ENCODE data around the gene PAFAH1B1.
"Not testable (repeated sequence)": the region's sequence is repeated elsewhere in the genome, so short reads cannot be mapped to it uniquely, and the experiment has no call there.

Gene PAFAH1B1

DNA sequence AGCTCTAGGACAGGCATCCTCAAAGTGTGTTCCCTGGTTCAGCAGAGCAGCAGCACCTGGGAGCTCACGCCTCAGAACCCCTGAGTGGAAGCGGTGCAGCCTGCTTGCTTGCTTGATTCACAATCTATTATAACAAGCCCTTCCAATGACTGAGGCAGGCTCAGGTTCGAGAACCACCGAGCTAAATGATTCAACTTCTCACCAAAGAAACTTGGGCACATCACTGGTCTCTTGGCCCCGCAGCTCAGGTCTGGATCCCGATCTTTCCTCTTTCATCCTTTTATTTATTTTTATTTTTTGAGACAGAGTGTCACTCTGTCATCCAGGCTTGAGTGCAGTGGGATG is 93.6 kb downstream of the PAFAH1B1 start:
- in situ Hi-C loops (cut with HindIII; ENCODE audit: low sequenced_read_pairs) = no loop called here

DNA sequence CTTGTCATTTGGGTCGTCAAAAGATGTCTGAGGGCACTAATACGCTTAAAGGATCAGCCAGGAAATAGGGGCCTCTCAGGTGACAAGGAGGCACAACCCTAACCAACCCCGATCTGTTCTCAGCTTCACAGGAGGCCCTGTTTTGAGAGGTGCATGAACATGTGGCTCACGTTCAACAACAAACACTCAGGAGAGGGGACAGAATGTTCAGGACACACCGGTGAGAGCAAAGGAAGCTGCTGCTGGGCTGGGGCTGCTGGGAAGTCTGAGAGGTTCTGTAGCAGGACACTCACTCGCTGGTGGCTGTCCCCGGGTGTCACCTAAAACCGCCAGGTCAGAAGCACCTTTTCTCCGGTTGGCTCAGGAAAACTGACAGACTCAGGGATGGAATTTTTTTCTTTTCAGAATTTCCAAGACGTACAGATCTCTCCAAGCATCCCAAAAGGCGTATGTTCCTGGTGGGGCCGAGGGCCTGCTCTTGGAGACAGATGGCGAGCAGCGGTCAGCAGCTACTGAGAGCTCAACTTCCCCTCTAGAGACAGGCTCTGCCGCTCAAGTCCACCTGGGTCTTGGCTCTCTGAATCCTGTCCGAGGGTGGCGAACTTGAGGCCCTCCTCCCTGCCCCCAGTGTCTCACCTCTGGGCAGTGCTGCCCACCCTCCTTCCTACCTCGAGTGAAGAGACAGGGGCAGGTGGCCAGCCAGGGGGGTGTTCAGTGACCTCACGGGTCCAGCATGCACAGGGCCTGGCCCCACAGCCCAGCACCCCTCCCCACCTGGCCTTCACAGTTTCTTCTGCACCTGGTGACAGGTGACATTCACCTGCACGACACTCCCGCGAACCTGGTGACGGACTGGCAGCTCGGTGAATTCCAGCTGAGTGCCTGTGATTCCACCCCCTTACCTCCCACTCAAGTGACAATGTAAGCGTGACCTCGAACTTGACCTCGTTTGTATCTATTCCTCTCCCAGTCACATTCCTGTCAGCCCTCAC is 95.2 kb downstream of the PAFAH1B1 start:
- in situ Hi-C loops (cut with HindIII; ENCODE audit: low sequenced_read_pairs) = no loop called here

DNA sequence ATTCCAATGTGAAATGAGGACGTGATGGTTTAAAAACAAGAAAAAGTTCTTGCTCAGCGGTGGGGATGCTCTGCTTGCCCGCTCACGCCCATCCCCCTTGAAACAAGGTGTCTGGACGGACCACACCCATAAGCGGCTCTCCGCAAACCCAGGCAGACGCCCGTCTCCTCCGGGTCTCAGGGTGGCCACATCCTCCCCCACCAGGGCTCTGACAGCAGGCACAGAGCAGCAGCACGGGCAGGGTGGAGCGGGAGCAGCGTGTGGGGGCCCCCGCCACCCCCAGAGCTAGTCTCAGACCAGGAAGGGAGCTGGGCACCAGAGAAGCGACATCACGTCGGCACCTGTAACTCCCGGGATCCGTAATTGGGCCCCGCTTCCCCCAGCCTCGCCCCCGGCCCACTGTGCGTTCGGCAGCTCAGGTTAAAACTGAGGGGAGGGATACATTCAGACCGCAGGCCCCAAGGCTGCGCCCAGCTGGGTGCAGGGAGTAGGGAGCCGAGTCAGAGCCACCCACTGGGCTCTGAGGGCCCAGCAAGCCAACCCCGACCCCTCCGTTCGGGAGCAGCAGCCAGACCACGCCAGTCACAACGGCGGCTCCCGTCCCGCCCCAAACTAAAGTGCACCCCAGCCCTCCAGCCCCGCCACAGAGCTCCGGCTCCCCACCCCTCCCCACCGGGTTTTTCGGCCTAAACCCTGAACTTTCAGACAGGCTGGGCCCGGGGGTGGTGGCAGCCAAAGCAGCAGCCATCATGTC is 96.1 kb downstream of the PAFAH1B1 start:
- in situ Hi-C loops (cut with HindIII; ENCODE audit: low sequenced_read_pairs) = no loop called here

DNA sequence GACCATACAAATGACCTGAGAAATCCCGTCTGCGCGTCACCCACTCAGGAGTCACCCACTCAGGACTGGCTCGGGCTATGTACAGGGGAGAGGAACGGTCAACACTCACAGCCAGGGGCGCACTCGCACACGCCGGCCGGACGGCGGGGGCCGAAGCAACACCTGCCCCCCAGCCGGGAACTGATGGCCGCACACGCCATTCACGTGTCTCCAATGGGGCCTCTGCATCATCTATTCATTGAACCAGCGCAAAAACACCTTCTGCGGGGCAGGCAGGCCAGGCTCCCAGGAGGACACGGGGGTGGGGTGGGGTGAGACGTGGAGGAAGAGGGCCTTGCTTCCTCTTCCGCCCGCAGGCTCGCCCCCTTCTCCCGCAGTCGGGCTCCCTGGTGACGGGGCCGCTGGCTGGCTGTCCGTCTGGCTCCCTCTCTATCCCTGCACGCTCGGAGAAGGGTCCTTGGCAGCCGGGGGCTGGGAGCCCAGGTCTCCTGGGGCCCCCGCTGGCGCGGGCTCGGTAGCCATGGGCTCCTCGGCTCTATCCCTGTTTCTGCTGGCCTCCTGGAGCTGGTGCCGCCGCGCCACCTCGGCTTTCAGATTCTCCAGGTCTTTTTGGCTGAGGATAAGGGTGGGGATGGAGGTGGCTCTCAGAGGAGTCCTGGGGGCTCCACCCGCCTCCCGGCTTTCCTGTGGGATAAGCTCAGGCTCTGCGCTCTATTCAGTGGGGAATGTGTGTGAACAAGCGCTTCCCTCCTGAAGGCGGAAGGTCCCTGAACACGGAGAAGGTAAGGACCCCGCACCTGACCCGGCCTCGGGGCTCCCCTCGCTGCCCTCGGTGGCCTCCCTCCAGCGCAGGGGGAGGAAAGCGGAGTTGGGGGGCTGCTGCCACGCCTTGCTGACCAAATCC is 97.0 kb downstream of the PAFAH1B1 start:
- in situ Hi-C loops (cut with HindIII; ENCODE audit: low sequenced_read_pairs) = no loop called here

DNA sequence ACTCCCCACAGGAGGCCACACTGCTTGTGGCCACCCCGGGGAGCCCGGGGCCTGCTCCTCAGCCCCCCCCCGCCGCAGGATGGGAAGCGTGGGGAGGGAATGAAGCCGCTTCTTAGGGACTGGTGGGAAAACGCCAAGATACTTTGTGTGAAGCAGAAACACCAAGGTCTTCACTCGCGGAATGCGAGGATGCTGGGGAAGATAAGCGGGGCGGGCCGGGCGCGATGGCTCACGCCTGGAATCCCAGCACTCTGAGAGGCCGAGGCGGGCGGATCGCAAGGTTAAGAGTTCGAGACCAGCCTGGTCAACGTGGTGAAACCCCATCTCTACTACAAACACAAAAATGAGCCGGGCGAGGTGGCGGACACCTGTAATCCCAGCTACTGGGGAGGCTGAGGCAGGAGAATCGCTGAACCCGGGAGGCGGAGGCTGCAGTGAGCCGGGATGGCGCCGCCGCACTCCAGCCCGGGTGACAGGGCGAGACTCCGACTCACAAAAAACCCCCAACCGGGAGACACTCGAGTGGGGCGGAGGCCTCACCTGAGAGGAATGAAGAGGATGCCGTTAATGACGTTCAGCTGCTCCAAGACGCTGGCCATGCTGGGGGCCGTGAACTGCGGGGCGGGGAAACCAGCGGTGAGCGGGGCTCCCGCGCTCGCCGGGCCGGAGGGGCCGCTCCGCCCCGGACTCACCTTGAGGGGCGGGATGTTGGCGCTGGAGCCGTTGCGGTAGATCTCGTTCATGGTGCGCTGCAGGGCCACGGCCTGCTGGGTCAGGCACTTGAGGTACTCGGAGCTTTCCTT is 97.8 kb downstream of the PAFAH1B1 start:
- in situ Hi-C loops (cut with HindIII; ENCODE audit: low sequenced_read_pairs) = no loop called here

DNA sequence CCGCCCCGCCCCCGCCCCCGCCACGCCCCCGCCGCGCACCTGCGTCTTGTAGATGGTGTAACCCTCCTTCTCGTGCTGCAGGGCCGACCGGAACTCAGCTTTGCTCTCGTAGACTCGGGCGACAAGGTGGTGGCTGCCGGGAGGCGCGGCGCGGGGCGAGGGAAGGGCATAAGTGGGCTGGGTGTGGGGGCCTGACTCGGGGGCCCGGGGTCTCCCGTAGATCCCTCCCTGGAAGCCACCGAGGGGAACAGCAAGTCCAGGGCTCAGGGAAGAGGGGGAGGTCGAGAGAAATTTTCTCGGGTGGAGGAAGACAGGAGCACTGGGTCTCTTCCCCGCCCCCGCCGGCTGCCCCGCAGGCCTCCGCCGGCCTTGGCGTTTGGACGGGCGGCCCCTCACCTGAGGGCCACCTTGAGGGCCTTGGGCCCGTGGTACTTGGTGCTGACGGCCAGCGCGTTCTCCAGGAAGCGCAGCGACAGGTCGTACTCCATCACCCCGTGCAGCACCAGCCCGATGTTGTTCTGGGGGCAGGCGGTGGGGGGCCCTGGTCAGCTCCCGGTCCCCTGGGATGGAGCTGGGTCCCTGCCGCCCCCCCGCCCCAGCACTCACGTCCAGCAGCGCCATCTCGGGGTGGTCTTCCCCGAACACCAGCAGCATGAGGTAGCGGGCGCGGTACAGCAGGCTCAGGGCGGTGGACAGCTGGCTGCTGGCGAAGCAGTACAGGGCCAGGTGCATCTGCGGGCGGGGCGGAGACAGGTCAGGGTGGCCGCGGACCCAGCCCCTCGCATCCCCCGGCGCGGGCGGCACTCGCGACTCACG is 98.7 kb downstream of the PAFAH1B1 start:
- in situ Hi-C loops (cut with HindIII; ENCODE audit: low sequenced_read_pairs) = no loop called here

DNA sequence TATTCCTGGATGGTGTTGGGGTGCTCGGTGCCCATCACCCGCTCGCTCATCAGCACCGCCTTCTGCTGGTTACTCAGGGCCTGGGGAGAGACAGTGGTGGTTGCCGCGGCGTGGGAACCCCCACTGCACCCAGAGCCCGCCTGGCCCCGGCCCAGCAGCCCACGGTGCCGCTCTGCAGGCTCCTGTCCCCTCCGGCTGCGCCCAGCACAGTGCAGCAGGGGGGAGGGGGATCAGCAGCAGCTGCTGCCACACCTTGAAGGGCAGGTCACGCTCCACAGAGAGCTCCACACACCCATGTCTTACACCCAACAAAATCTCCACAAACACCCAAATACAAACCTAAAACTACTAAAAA is 99.3 kb downstream of the PAFAH1B1 start:
- in situ Hi-C loops (cut with HindIII; ENCODE audit: low sequenced_read_pairs) = no loop called here

DNA sequence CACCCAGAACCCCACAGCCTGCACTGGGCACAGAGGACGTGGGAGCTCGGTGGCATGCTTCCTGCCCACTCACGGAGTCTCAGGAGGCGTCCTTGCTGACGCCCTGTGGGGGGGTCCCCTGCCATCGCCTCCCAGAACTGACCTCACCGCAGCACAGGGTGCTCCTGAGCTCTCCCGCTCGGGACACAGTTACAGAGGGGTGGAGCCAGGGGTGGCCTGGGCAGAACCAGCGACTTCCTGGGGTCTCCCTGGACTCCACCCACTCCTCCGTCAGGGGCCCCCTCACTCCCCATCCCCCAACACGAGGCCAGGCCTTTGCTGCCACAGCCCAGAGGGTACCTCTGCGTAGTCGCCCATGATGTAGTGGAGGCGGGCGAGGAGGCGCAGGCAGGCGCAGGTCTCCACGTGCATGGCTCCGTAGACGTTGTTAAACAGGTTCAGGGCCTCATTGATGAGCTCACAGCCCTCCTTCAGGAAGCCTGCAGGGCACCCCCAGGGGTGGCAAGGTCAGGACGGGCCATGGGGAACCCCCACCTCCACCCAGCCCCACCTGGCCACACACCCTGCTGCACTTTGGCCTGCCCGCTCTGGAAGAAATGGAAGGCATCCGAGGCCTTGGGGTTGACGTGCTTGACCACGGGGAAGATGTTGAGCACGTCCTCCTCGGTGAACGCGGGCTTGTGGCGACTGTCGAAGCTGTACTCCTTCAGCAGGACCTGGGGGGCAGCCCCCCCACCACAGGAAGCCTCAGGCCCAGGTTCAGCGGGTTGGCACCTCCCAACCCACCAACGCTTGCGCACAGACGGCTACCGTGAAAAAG is 100.3 kb downstream of the PAFAH1B1 start:
- in situ Hi-C loops (cut with HindIII; ENCODE audit: low sequenced_read_pairs) = no loop called here

DNA sequence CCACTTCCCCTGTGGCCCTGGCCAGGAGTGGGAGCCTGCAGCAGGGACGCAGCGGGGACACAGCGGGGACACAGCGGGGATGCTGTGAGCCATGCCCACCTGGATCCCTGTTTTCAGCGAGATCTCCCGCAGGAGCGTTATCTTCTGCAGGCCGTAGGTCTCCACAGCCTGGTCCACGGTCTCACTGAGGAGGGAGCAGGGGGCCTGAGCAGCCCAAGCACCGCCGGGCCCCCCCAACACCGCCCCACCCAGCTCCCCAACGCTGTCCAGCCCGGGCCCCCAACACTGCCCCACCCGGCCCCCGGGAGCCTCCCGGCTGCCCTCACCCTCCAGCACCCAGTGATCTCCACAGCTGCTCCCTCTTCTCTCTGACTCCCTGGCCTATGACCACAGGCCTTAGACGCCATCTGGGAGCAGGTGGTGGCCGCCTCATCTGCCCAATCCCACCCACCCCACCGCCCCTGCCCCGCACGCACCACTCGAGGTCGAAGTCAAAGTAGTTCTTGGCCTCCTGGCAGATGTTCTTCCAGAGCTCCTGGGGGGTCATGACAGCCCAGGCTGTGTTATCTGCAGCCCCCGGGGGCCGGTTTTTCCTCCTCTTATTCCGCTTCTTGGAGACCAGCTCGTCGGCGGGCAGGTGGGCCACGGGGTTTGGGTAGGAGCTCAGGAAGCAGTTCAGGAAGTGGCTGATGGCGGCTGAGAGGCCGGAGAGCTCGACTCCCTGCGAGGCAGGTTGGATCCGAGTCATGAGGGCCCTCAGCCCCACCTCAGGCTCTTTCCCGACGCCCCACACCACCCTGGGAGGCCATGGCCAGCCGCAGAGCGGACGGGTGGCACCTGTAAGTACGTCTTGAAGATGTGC is 101.2 kb downstream of the PAFAH1B1 start:
- in situ Hi-C loops (cut with HindIII; ENCODE audit: low sequenced_read_pairs) = no loop called here

DNA sequence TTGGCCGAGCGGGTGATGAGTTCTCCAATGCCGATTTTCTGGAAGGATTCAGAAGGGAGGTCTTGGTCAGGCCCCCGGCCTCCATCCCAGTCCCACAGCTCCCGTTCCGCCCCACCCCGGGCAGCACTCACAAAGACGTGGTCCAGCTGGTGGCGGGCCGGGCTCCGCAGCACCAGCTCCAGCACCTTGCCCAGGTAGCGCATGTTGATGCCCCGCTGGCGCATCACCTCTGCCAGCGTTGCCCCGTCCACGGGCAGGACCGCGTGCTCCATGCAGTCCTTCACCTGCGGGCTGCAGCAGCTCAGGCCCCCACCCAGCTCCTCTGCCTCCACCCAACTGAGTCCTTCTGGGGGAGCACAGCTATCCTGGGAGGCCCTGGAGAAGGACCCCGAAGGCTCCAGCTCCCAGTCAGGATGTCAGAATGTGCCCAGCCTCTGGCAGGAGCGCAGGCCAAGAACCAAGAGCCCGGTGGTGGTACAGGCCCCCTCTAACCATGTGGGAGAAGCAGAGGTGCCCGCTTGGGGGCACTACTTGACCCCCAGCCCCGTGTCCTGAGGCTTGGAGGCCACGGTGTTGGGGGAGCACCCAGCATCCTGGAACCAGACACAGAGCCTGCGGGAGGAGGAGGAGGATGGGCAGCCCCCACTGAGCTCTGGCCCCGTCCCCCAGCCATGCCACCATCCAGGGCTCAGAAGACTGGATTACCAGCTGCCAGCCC is 101.9 kb downstream of the PAFAH1B1 start:
- in situ Hi-C loops (cut with HindIII; ENCODE audit: low sequenced_read_pairs) = no loop called here

DNA sequence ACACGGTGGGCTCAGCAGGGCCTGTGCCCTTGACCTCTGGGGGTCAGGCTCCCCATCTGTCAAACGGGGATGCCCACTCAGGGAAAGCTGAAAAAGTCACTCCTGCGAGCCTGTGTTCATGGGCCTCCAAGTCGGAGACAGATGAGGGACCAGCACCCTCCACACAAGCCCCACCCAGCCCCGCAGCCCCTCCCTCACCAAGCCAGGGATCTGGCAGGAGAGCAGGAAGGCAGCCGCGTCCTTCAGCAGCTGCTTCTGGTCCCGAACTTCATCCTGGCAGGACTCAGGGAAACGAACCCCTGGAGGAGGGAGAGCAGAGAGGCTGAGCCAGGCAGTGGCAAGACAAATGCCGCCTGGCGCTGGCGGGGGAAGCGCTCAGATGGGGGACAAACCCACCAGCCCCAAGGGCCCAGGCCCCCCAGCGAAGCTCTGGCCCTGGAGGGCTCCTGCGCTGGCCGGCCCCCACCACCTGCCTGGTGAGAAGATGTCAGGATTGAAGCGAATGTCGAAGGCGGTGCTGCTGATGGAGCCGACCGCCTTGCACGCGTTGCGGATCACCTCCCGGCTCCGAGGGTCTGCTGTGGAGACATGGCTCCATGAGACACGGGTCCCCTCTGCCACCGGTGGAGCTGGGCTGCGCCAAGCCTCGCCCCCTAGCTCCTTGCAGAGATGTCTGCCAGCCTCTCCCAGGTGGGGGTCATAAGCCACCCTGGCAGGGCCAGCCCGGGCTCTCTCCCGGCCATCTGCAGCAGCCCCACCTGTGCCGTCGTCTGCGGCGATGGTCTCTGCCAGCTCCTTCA is 102.7 kb downstream of the PAFAH1B1 start:
- in situ Hi-C loops (cut with HindIII; ENCODE audit: low sequenced_read_pairs) = no loop called here

DNA sequence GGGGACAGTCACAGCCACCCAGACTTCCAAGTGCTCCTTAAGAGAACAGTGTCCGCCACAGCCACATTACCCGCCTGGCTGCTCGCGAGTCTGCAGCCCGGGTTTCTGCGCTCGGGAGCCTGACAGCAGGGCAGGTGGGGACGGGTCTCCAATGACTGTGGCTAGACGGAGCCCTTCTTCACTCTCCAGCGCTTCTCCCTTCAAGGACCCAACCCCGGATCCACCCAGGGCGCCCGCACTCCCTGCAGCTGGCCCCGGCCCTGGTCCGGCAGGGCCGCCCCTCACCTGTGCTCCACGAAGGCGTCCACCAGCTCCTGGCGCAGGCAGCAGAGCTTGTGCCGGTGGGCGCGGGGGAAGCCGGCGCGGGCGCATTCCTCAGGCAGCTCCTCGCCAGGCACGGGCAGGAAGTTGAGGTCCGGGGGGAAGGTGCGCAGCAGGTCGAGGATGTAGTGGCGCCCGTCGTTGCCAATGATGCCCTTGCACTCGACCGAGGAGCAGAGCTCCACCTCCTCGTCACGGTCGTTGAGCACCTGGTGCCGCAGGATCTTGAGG is 104.2 kb downstream of the PAFAH1B1 start:
- in situ Hi-C loops (cut with HindIII; ENCODE audit: low sequenced_read_pairs) = no loop called here

DNA sequence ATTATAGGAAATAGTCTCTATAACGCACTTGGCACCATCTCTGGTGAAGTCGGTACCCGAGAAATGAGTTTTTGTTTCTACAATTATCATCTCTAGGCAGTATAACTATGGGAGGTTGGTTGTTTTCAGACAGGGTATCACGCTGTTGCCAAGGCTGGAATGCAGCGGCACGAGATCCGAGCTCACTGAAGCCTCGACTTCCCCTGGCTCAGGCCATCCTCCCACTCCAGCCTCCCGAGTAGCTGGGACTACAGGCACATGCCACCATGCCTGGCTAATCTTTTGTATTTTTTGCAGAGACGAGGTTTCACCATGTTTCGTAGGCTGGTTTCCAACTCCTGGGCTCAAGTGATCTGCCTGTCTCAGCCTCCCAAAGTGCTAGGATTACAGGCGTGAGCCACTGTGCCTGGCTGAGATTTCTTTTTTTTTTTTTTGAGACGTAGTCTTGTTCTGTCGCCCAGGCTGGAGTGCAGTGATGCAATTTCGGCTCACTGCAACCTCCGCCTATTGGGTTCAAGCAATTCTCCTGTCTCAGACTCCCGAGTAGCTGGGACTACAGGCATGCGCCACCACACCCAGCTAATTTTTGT is 105.9 kb downstream of the PAFAH1B1 start:
- in situ Hi-C loops (cut with HindIII; ENCODE audit: low sequenced_read_pairs) = not testable (repeated sequence)

DNA sequence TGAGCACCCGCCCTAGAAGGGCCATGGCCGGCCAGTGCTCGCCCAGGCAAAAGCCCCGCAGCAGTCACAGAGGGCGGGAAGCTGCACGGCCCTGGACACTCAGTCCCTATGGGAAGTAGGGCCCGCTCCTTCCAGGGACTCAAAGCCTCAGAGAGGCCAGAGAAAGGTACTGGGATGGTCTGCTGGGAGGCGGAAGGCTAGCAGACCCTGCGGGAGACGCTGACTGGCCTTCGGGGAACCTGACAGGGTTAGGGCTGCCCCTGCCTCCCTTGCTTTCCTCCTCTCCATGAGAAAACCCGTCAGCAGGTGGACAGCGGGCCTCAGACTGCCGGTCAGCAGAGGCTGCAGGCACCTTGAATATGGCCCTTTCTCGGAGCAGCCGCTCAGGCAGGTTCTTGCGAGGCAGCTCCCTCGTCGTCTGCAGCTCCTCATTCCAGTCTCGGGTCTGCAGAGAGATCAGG is 106.6 kb downstream of the PAFAH1B1 start:
- in situ Hi-C loops (cut with HindIII; ENCODE audit: low sequenced_read_pairs) = no loop called here

DNA sequence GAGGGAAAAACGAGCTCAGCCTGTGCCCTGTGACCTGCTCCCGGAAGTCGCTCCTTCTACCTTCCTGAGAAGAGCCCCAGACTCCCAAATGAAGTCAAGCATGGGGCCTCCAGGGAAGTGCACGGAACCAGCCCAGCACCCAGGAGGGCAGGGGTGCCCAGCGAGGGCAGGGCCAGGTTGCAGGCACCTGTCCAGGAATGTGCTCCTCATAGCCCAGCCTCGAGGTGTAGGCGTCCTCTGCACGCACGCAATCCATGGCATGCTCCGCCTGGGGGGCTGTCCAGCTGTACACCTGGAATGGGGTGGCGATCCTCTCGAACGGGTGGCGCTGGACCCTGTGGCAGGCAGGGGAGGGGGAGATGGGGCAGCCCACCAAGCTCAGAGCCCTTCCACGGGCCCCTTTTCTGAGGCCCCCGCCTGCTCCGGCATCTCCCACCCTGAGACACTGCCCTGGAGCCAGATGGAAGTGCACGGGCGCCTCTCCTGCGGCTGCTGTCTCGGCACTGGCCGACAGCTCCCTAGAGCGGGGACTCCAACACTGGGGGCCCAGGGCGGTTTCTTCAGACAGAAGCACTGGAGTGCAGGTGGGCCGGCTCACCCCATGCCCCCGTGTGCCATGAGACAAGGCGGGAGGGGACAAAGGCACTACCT is 107.2 kb downstream of the PAFAH1B1 start:
- in situ Hi-C loops (cut with HindIII; ENCODE audit: low sequenced_read_pairs) = no loop called here
